NCI-H345 treated with DMSO at 0.1 percent for 48 hours (cell line): ENCODE results near the gene STRA6.

Experiments
- DNase-seq: peaks from one replicate; lab custom pipeline; 2025; ENCODE audit not compliant: unreplicated experiment; lab: John Stamatoyannopoulos, UW

STRA6 gene

DNA sequence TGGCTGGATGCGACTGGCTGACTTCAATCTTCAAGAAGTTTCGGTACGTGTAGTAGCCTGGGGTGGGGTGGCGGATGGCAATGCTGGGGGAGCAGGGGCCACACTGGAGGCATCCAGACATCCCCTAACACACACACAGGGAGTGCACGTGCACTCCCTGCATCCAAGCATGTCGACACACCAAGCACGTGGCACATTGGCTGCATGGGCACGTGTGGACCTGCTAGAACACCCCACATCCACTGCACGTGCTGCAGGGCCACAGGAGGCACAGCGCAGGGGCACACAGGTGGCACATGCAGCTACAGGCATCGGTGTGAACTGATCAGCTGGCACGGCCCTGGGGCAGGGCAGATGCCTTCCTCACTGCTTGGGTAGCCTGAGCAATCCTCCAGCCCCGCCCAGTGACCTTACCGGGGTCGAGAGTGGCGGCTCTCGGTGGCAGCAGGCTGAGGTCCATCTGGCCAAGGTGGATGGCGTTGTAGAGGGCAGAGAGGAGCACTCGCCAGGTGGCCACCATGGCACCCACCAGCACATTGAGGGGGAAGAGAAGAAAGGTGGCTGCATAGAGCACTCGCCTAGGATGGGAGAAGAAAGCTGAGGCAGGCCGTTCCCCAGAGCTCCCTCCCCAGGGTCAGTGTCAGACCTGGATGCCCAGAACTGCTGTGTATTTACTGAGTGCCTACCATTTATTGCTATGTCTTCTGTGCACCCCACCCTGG is 21.5 kb downstream of the STRA6 start:
- no peak for DNase-seq

GRCh38 chr15:74179983-74180880 is 22.4 kb downstream of the STRA6 start:
- no peak for DNase-seq

- DNase-seq: no peak
These were observed 23.3 kb downstream of the STRA6 start for GRCh38 chr15:74179101-74179841.

- DNase-seq: no peak
These were observed 24.1 kb downstream of the STRA6 start for GRCh38 chr15:74178326-74179100.

DNA sequence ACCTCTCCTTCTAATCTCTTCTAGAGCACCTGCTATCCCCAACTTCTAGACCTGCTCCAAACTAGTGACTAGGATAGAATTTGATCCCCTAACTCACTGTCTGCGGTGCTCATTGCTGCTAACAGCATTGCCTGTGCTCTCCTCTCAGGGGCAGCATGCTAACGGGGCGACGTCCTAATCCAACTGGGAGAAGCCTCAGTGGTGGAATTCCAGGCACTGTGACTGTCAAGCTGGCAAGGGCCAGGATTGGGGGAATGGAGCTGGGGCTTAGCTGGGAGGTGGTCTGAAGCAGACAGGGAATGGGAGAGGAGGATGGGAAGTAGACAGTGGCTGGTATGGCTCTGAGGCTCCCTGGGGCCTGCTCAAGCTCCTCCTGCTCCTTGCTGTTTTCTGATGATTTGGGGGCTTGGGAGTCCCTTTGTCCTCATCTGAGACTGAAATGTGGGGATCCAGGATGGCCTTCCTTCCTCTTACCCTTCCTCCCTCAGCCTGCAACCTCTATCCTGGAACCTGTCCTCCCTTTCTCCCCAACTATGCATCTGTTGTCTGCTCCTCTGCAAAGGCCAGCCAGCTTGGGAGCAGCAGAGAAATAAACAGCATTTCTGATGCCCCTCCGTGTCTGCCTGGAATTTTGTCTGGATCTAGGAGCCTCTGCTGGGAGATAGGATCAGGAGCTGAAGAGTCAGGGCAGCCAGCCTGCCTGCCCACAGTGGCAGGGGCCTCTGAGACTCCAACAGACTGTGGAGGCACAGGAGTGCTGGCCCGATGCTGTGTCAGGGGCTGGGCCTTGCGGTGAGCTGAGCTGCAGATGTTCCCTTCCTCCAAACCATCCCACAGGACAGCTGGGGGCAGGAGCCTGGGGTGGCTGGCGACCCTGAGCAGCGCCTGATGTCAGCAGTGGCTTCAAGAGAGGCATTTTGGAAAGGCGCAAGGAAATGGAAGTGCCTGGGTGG is 26.0 kb downstream of the STRA6 start:
- DNase-seq: no peak

DNA sequence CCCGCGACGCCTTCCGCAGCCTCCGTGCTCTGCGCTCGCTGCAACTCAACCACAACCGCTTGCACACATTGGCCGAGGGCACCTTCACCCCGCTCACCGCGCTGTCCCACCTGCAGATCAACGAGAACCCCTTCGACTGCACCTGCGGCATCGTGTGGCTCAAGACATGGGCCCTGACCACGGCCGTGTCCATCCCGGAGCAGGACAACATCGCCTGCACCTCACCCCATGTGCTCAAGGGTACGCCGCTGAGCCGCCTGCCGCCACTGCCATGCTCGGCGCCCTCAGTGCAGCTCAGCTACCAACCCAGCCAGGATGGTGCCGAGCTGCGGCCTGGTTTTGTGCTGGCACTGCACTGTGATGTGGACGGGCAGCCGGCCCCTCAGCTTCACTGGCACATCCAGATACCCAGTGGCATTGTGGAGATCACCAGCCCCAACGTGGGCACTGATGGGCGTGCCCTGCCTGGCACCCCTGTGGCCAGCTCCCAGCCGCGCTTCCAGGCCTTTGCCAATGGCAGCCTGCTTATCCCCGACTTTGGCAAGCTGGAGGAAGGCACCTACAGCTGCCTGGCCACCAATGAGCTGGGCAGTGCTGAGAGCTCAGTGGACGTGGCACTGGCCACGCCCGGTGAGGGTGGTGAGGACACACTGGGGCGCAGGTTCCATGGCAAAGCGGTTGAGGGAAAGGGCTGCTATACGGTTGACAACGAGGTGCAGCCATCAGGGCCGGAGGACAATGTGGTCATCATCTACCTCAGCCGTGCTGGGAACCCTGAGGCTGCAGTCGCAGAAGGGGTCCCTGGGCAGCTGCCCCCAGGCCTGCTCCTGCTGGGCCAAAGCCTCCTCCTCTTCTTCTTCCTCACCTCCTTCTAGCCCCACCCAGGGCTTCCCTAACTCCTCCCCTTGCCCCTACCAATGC is 27.1 kb downstream of the STRA6 start:
- no peak for DNase-seq

GRCh38 chr15:74174958-74175253 is 27.7 kb downstream of the STRA6 start:
- no peak for DNase-seq

GRCh38 chr15:74174219-74174957 is 28.2 kb downstream of the STRA6 start:
- no peak for DNase-seq

DNA sequence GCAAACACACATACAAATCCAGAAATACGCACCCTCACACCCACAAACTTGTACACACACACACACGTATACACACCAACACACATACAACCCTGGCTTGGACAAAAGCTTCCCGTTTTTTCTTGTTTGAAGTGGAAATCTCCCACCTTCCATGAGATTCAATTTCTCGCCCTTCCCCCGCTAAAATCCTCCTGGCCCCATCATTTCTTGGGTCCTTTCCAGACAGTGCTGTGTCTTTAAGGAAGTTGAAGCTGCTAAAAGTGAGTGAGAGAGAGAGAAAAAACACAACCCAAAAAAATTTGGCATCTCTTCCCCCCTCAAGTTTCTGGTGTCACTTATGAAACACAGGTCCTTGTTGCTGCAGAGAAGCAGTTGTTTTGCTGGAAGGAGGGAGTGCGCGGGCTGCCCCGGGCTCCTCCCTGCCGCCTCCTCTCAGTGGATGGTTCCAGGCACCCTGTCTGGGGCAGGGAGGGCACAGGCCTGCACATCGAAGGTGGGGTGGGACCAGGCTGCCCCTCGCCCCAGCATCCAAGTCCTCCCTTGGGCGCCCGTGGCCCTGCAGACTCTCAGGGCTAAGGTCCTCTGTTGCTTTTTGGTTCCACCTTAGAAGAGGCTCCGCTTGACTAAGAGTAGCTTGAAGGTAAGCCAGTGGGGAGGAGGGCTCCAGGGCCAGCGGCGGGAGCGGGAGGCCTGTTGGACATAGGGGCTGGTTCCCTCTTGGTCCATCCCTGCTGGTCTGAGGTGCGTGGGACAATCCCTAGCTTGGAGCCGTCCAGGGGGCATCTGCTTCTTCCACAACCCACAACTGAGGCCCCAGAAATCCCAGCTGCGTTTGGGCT is 29.0 kb downstream of the STRA6 start, which contains the start of gene ISLR:
Gene ISLR, plus strand, starts transcription at position 331 of the 839 bp plus-strand sequence. CDS start 1,149 bp downstream, outside the sequence.
- no peak for DNase-seq

- no peak for DNase-seq
These were observed 29.7 kb downstream of the STRA6 start for GRCh38 chr15:74172701-74173379.

DNA sequence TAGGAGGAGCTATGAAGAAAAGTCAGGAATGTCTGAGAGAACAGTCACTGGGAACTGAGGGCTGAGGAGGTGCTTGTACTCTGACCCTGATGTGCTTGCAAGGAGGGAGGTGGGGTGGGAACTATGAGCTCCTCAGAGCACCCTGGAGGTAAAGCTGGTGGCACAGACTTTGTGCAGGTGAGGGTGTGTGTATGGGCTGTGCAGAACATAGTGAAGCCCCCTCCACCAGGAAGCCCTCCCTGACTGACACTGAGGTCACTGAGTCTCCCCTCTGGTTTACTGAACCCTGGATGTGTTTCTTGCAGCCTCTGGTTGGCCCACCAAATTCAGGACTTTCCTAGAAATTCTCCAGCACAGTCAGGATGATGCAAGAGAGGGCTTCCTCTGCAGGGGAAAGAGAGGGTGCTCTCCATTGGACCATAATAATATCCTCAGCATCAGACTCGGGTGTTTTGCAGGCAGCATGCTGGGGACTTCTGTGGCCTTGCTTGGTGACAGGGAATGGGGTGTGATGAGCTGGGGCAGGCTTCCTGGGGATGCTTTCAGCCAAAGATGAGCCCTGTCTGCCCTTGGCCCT is 30.5 kb downstream of the STRA6 start:
- no peak for DNase-seq

GRCh38 chr15:74170875-74171578 is 31.6 kb downstream of the STRA6 start:
- DNase-seq: no peak

DNA sequence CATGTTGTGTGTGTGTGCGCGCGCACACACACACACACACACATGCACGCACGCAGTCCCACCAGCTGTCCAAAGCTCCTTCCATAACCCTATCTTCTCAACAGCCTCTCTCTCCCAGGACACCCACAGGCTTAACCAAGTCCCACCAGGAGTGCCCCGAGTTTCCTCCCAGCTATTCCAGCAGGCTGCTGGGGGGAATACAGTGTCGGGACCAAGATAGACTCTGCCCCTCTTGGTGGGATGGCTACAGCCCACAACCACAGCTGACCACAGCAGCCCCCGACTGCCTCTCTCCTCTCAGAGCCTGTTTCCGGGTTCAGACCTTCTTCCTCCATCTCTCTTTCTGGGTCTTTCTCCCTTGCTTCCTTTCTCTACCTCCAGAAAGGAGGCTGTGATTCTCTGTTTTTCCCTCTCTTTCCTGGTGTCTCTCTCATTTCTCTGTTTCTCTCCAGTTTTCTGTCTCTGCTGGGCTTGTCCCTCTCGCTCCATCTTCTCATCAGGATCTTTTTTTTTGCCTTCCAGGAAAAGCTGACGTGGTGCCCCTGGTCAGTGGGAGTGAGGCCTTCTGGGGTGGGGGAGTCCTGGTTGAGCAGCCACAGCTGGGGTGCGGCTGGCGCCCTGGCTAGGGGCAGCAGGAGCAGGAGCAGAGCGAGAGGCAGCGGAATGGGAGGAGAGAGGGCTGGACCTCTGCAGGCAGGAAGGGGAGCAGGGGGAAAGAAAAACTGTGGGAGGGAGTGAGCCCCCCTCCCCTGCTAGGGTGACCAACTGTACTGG is 32.3 kb downstream of the STRA6 start:
- DNase-seq: no peak

DNA sequence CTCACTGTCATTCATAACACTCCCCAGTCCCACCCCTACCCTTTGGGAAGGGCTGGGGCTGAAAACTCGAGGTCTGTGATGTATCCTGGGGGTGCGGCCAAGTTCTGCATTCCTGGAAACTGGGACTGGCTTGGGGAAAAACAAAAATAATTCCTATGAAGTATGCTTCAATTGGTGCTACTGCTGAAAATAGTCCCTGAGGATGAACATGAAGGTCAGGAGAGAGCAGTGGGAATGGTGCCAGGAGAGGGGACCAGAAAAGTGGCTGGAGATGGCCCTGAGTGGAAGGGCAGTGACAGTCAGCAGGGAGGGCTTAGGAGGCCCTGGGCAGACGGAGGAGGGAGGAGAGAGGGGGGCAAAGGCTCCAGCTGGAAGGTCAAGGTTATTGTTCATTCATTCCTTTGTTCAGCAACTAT is 33.9 kb downstream of the STRA6 start:
- DNase-seq: no peak

DNA sequence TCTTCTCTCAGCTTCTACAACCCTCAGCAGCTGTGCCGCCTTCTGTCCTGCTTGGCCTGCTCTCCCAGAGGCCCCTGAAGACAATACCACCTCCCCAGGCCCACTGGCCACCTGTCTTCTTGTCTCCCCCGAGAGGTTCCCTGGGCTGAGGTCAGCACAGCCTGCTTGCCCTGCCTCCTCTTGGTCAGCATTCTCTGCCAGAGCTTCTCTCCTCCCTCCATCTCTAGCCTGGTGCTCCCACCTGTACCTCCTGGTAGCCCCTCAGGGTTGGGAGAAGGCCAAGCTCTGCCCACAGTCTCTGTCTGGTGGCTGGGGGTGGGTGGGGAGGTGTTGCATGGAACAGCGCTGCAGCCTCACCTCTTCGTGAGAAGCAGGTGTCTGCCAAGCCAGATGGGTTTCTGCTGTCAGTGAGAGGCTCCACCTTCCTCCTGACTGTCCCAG is 34.7 kb downstream of the STRA6 start:
- DNase-seq: no peak
